Activated gamma-delta T cell treated with Interleukin-2 at 50 U/mL for 16 hours (primary cell): Measurements from ENCODE around the gene TRIM49B.
"Not testable (repeated sequence)": the region's sequence is repeated elsewhere in the genome, so short reads cannot be mapped to it uniquely, and the experiment has no call there.

Experiments used
- DNase-seq: peaks from one replicate; pipeline ENCODE4 v3.0.0-alpha.2; 2020

The TRIM49B gene

GRCh38 chr11:49028523-49028922 is at the start of gene TRIM49B:
TRIM49B (plus strand) TSS chr11:49028823; CDS start chr11:49031600, 2,777 bp downstream.
- not testable (repeated sequence) for DNase-seq

- DNase-seq, result not testable (repeated sequence)
Measured at GRCh38 chr11:48983785-48984184, 44.8 kb upstream of the TRIM49B start, which contains the start of gene TRIM51G. TRIM51G (minus strand) TSS chr11:48983885; CDS start chr11:48981695, 2,190 bp downstream.

- not testable (repeated sequence) for DNase-seq
Measured at GRCh38 chr11:49048229-49048628, 19.6 kb downstream of the TRIM49B start.

GRCh38 chr11:49049821-49050220 is 21.2 kb downstream of the TRIM49B start:
- not testable (repeated sequence) for DNase-seq

GRCh38 chr11:49059012-49059411 is 30.4 kb downstream of the TRIM49B start, which contains the start of gene TRIM64C:
TRIM64C (minus strand) TSS chr11:49059112; CDS start chr11:49059112, 0 bp downstream.
- DNase-seq, result not testable (repeated sequence)

- not testable (repeated sequence) for DNase-seq
Measured at GRCh38 chr11:49069897-49070296, 41.3 kb downstream of the TRIM49B start.
